ENCODE measurements around the gene RABGAP1L. TPM values are rescaled to one million over a fixed set of nuclear protein-coding genes. Genes with fewer than 3 reads are reported as not detected.

RABGAP1L gene
- polyA plus RNA-seq, 1 donor (not counting 4 experiments of a cell fraction or from before 2014, with no cell fraction given): 24.2 TPM

DNA sequence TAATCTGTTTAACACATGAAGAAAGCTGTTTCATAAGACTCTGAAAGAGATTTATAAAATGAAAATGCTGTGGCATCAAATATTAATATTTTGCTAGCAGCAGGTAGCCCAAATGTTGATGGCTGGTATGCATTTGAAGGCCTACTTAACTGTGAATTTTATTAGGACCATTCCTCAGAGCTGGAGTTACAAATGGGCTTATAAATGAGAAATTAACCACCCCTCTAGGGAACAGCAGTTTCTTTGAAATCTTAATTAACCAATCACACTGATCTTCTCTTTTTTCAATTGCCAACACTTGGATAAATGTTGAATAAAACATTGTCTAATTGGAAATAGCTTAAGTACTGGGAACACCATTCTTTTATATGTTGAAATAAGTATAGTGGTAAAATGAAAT, 418.4 kb downstream of the RABGAP1L start:
- H3K36me3 ChIP-seq (ENCODE audit: control insufficient read depth in 2 of 2, extremely low read depth in 1 of 2, insufficient read depth in 2 of 2, low read length in 2 of 2): no peaks in the 10 kb centered on the region
- no peak overlapping the region for H3K4me2 ChIP-seq (ENCODE audit: control insufficient read depth, extremely low read depth, insufficient read depth, low read depth, low read length)
- H3K4me1 ChIP-seq (ENCODE audit: control insufficient read depth, extremely low read depth, insufficient read depth, low read length): no peaks in the 10 kb centered on the region
- no peak overlapping the region for H2AFZ ChIP-seq (ENCODE audit: control insufficient read depth, low read length)
- TF ChIP-seq, protein P1, sequence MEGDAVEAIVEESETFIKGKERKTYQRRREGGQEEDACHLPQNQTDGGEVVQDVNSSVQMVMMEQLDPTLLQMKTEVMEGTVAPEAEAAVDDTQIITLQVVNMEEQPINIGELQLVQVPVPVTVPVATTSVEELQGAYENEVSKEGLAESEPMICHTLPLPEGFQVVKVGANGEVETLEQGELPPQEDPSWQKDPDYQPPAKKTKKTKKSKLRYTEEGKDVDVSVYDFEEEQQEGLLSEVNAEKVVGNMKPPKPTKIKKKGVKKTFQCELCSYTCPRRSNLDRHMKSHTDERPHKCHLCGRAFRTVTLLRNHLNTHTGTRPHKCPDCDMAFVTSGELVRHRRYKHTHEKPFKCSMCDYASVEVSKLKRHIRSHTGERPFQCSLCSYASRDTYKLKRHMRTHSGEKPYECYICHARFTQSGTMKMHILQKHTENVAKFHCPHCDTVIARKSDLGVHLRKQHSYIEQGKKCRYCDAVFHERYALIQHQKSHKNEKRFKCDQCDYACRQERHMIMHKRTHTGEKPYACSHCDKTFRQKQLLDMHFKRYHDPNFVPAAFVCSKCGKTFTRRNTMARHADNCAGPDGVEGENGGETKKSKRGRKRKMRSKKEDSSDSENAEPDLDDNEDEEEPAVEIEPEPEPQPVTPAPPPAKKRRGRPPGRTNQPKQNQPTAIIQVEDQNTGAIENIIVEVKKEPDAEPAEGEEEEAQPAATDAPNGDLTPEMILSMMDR (optimal IDR thresholded peaks at IDR 0.05 in 1 of 3, IDR thresholded peaks at IDR 0.05 in 1 of 3, conservative IDR thresholded peaks at IDR 0.05 in 1 of 3; ENCODE audit: extremely low read depth in 1 of 3, insufficient read depth in 2 of 3, low read length in 3 of 3): no peak
- TF ChIP-seq EZH2 (IDR thresholded peaks at IDR 0.05; ENCODE audit: low read length): no peak
- no peaks in the 10 kb centered on the region for H3K9me3 ChIP-seq (ENCODE audit: control insufficient read depth, low read depth, low read length)
- dilution Hi-C loops (cut with MboI; ENCODE audit: extremely low pct_ligation_motif_present, low sequenced_read_pairs): no loop called here
- FAIRE-seq (no peak), DNase-seq (ENCODE audit: low read depth, low spot score) (no peak)
- H3K9me1 ChIP-seq (ENCODE audit: control insufficient read depth, extremely low read depth, insufficient read depth, low read length): no peaks in the 10 kb centered on the region
- H3K9ac ChIP-seq (ENCODE audit: control insufficient read depth, extremely low read depth, insufficient read depth, low read length): no peak overlapping the region
- no peaks in the 10 kb centered on the region for H3K27me3 ChIP-seq (ENCODE audit: control insufficient read depth, extremely low read depth, insufficient read depth, low read length)
- H4K20me1 ChIP-seq (ENCODE audit: control insufficient read depth, extremely low read depth, insufficient read depth, low read length): no peaks in the 10 kb centered on the region
- no peak overlapping the region for H3K27ac ChIP-seq (ENCODE audit: control insufficient read depth, insufficient read depth, low read length)
- H3K79me2 ChIP-seq (ENCODE audit: control insufficient read depth, insufficient read depth, low read length): no peaks in the 10 kb centered on the region
- H3K4me3 ChIP-seq (ENCODE audit: control insufficient read depth in 2 of 3, extremely low read depth in 1 of 3, insufficient read depth in 2 of 3, low read depth in 1 of 3, low read length in 3 of 3): no peak overlapping the region

DNA sequence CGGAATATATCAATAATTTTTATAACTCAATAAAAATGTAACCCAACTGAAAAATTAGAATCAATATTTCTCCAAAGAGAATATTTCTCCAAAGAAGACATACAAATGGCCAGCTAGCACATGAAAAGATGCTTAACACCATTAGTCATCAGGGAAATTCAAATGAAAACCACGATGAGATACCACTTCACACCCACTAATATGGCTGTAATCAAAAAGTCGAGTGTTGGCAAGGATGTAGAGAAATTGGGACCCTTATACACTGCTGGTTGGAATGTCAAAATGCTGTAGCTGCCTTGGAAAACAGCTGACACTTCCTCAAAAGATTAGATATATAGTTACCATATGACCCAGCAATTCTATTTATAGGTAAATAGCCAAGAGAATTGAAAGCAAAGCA, 421.5 kb downstream of the RABGAP1L start:
- DNase-seq (ENCODE audit: low read depth, low spot score) (no peak), FAIRE-seq (no peak)
- Histone ChIP-seq H3K4me3 (ENCODE audit: control insufficient read depth in 2 of 3, extremely low read depth in 1 of 3, insufficient read depth in 2 of 3, low read depth in 1 of 3, low read length in 3 of 3) (no peak overlapping the region), H3K4me1 (ENCODE audit: control insufficient read depth, extremely low read depth, insufficient read depth, low read length) (no peaks in the 10 kb centered on the region), H3K9me1 (ENCODE audit: control insufficient read depth, extremely low read depth, insufficient read depth, low read length) (no peaks in the 10 kb centered on the region), H3K27ac (ENCODE audit: control insufficient read depth, insufficient read depth, low read length) (no peak overlapping the region), H3K79me2 (ENCODE audit: control insufficient read depth, insufficient read depth, low read length) (no peaks in the 10 kb centered on the region), H3K9ac (ENCODE audit: control insufficient read depth, extremely low read depth, insufficient read depth, low read length) (no peak overlapping the region), H3K4me2 (ENCODE audit: control insufficient read depth, extremely low read depth, insufficient read depth, low read depth, low read length) (no peak overlapping the region), H3K36me3 (ENCODE audit: control insufficient read depth in 2 of 2, extremely low read depth in 1 of 2, insufficient read depth in 2 of 2, low read length in 2 of 2) (no peaks in the 10 kb centered on the region), H3K9me3 (ENCODE audit: control insufficient read depth, low read depth, low read length) (no peaks in the 10 kb centered on the region), H3K27me3 (ENCODE audit: control insufficient read depth, extremely low read depth, insufficient read depth, low read length) (no peaks in the 10 kb centered on the region), H2AFZ (ENCODE audit: control insufficient read depth, low read length) (no peak overlapping the region), H4K20me1 (ENCODE audit: control insufficient read depth, extremely low read depth, insufficient read depth, low read length) (no peaks in the 10 kb centered on the region)
- TF ChIP-seq, protein P1 (optimal IDR thresholded peaks at IDR 0.05 in 1 of 3, IDR thresholded peaks at IDR 0.05 in 1 of 3, conservative IDR thresholded peaks at IDR 0.05 in 1 of 3; ENCODE audit: extremely low read depth in 1 of 3, insufficient read depth in 2 of 3, low read length in 3 of 3): no peak
- TF ChIP-seq EZH2 (IDR thresholded peaks at IDR 0.05; ENCODE audit: low read length): no peak
- dilution Hi-C loops (cut with MboI; ENCODE audit: extremely low pct_ligation_motif_present, low sequenced_read_pairs): no loop called here

Data from keratinocyte (primary cell).